GM19351 (cell line): ENCODE measurements around the gene SMTN.
"Not testable (repeated sequence)": the region's sequence is repeated elsewhere in the genome, so short reads cannot be mapped to it uniquely, and the experiment has no call there.

Experiments
- ATAC-seq: cut with Tn5 transposase; IDR thresholded peaks from one replicate; pipeline ENCODE4 v1.9.1; 2021; ENCODE audit warnings: mild to moderate bottlenecking, moderate library complexity; ENCODE audit not compliant: unreplicated experiment

Gene SMTN

GRCh38 chr22:31103111-31103510 lies 22.0 kb downstream of the SMTN start:
- ATAC-seq, result no peak

- ATAC-seq, result no peak
Observed at GRCh38 chr22:31103899-31104694, 23.0 kb downstream of the SMTN start.

- ATAC-seq, result no peak
Observed at GRCh38 chr22:31104869-31105268, 23.8 kb downstream of the SMTN start.

DNA sequence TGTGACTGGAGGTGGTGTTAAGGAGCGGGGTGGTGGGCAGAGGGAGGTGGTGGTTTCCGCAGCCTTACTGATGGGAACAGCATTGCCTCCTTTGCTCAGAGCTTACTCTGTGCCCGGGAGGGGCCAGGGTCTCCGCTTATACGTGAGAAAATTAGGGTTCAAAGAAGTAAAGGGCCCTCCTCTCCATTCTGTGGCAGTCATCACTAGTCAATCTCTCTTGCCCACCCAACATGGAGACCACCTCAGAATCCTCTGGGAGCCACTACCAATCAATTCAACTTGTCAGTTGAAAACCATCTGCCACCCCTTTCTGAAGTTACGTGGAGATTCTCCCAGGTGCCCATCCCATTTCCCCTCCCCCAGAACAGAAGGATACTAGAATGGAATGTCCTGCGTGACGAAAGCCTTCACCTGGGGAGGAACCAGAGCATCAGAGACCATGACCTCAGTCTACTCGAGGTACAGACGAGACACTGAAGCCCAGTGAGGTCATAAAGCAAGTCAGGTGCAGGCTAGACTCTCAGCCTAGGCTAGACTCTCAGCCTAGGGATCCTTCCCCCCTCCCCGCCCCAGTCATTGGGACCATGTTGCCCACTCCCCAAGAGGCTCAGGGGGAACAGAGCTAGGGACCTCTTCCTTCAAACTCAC lies 24.3 kb downstream of the SMTN start:
- ATAC-seq, result no peak

- no peak for ATAC-seq
Observed at GRCh38 chr22:31106001-31106571, 25.0 kb downstream of the SMTN start.

- no peak for ATAC-seq
Observed at GRCh38 chr22:31106731-31107177, 25.6 kb downstream of the SMTN start.

DNA sequence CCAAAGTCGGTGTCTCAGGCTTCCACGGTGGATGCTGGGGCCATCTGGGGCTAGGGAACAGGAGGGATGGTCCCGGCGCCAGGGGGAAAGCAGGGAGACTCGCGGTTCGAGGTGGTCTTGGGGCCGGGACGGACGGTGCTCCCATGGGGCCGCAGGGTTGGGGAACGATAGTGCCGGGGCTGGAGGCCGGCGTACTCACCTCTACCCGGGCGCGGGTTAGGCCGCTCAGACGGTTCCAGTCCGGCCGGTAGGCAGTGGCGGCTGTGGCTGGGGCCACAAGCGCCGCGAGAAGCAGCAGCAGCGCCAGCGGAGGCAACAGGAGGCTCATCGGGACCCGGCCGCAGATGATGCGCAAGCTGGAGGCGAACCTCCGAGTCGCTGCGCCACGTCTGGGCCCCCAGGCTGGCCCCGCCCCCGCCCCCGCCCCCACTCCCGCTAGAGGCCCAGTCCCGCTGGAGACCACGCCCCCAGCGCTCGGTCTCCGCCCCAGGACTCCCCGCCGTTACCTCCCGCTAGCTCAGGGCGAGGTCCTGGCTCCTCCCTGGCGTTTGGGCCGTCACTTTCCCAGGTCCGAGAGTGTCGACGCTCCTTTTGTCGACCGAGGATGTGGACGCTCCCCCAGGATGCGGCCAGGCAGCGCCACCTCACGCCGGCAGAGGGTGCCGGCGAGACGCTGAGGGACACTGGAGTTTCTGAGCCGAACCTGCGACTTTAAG lies 26.2 kb downstream of the SMTN start, which contains the start of gene SELENOM:
Gene SELENOM, minus strand, starts transcription at position 391 of the 716 bp plus-strand sequence. Its CDS starts 63 bp downstream, at position 328.
- ATAC-seq, result peak; percentile 76

DNA sequence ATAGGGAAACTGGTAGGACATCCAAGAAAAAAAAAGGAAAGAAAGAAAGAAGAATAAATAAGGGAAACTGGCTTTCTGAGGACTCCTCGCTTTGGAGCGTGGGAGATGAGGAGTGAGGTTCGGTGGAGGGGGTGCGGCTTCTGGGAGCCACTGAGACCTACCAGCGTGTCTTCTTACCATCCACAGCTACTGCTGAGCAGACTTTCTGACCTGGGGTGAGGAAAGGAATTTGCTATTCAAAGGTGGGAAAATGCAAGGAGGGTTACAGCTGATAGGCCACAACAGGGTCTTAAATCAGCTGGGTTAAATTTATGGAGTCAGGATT lies 26.7 kb downstream of the SMTN start:
- no peak for ATAC-seq

DNA sequence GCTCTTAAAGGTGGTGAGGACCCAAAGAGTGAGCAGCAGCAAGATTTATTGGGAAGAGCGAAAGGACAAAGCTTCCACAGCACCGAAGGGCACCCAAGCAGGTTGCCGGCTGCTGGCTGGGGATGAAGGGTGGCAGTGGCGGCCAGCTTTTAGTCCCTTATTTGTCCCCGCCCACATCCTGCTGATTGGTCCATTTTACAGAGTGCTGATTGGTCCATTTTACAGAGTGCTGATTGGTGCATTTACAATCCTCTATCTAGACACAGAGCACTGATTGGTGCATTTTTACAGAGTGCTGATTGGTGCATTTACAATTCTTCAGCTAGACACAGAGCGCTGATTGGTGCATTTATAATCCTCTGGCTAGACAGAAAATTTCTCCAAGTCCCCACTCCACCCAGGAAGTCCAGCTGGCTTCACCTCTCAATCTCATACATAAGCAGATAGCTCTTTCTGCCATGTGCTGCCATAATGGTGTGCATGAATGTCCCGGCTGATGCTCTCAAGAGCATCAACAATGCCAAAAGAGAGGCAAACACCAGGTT lies 31.5 kb downstream of the SMTN start:
- not testable (repeated sequence) for ATAC-seq

DNA sequence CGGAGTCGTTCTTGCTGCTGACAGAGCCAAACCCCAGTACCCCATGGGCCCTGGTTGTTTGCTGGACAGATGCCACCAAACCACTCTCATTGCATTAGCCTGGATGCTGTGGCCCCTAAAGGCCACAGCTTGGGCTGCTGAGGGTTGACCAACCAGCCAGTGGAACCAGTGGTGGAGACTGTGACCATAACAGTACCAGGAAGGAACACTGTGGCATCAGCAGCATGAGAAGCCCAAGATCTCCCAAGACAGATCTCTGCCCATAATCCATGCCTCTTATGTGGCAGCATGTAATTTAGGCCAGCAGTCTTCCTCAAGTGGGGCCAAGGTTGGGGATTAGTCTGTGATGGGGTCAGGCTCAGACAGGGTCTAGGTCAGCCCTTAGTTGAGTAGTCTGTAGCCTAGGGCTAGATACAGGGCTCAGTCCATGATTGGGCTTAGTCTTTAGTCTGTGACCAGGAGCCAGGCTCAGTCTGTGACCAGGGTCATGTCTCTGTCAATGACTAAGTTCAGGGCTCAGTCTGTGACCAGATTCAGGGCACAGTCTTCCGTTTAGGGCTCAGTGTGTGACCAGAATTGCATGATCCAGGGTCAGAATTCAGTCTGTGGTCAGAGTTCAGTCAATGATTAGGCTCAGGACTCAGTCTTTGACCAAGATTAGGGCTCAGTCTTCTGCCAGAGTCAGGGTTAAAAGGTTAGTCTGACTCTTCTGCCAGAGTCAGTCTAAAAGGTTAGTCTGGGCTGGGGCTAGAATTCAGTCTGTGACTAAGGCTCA lies 37.1 kb downstream of the SMTN start:
- no peak for ATAC-seq

DNA sequence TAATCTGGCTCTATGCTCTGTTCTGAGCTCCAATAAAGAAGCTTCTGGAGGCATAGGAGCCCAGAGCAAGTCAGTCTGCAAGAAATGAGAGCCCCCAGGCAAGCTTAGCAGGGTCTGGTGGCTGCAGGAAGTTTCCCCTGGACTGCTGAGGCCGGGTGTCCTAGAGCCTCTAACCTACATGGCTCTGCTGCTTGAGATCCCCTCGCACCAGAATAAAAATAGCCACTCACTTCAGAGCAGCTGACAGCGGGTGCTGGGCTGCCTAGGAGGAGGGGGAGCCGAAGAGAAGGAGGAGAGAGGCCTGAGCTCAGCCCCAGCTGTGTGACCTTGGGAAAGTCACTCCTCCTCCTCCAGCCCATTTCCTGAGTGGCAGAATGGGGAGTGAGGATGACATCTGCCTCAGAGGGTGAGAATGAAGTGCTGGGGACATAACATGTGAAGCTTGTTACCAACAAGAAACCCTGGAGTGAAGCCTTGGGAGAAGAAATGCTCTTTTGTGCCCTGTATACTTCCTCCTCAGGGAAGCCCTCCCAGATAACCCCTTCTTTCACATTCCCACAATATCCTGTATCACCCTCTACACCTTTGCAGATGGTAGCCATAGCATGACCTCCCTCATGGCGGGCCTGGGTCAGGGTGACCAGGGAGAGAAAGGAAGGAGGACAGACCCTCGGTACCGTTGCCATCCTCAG lies 38.1 kb downstream of the SMTN start:
- ATAC-seq, result no peak

DNA sequence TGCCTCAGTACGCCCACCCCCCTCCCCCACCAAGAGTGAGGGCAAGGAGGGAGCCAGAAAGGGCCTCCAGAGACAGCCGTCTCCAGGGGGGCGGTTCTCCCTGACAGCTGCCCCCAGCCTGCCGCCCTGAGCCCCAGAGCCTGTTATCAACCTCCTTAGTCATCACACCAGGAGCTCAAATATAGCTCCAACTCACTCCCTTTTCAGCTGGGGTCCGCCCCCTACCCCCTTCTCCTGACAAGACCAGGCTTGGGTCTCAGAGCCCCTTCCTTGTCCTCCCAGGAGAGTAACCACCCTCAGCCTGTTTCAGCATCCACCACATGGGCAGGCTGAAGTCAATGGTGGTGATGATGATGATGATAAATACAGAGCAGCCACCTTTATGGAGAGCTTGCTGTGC lies 39.1 kb downstream of the SMTN start:
- no peak for ATAC-seq

DNA sequence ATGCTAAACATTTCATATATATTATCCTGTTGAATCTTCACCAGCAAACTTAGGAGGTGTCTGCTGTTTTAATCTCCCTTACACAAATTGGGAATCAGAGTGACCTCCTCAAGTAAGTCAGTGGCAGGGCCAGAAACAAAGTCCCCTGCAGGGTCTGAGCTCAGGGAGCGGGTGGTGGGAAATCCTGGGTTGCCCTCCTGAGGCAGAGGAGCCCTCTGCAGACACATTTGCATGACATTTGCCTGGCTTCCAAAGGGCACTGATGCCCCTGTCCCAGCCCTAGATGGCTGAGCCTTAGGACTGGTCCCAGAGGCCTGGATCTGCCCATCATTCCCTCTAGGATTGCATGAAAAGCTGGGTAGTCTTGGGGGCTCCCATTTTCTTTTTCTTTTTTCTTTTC lies 39.5 kb downstream of the SMTN start:
- ATAC-seq, result no peak

GRCh38 chr22:31121403-31121802 lies 40.3 kb downstream of the SMTN start:
- ATAC-seq, result no peak

DNA sequence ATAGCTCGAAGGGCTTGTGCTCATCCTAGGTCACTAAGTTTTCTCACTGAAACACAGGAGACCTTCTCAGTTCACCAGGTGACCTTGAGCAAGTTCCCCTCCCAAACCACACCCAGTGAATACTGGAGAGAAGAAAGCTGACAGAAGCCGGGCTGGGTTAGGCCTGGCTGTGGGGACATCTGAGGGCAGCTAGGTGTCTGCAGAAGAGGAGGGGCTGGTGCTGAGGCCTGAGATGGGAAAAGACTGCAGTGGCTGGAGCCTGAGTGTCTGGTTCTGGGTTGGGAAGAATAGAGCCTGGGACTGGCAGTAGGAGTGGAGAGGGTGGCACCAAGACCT lies 41.0 kb downstream of the SMTN start:
- no peak for ATAC-seq

- ATAC-seq, result no peak
Observed at GRCh38 chr22:31122532-31123291, 41.6 kb downstream of the SMTN start, which contains the start of gene INPP5J. Gene INPP5J (plus strand): TSS chr22:31122966. CDS start chr22:31123015, 49 bp downstream.

DNA sequence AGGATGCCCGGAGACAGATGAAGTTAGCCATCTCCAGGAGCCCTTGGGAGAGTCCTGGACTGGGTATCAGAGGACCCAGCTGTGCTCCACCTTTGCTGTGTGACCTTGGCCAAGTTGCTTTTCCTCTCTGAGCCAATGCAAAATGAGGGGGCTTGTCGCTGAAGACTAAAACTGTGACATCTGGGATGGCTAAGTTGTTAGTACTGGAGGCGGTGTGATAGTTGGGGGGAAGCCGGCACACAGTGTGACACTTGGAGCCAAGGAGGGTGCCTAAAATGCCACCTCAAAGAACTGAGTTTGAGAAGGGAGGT lies 42.1 kb downstream of the SMTN start:
- ATAC-seq, result no peak

DNA sequence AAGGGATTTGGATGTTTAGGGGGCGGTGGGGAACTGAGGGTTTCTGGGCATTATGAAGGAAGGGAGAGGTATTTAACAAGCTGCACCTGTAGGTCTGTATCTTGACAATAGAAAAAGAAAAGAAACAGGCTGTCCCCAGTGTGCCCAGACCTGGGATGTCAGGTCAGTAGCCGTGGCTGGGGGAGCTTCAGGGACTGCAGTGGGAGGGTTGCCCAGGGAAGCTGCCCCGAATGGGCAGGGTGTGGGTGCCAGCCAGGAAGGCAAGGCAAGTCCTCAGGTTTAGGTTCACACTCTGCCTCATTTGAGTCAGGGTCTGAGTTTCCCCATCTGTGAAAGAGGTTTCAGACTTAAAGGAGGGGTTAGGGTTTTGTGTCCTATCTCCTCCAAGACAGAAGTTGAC lies 43.2 kb downstream of the SMTN start:
- ATAC-seq, result no peak

DNA sequence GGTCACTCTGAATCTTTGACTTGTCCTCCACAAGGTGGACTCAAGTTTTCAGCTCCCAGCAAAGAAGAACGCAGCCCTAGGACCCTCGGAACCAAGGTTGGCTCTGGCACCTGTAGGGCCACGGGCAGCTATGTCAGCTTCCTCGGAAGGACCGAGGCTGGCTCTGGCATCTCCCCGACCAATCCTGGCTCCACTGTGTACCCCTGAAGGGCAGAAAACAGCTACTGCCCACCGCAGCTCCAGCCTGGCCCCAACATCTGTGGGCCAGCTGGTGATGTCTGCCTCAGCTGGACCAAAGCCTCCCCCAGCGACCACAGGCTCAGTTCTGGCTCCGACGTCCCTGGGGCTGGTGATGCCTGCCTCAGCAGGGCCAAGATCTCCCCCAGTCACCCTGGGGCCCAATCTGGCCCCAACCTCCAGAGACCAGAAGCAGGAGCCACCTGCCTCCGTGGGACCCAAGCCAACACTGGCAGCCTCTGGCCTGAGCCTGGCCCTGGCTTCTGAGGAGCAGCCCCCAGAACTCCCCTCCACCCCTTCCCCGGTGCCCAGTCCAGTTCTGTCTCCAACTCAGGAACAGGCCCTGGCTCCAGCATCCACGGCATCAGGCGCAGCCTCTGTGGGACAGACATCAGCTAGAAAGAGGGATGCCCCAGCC lies 43.8 kb downstream of the SMTN start:
- no peak for ATAC-seq
